ENCODE results near the gene ST6GALNAC5.

The ST6GALNAC5 gene

GRCh38 chr1:77089756-77090155, 222.5 kb downstream of the ST6GALNAC5 start:
- no peak overlapping the region for H2AFZ ChIP-seq (ENCODE audit: low read depth, low read length, severe bottlenecking)
- no peaks in the 10 kb centered on the region for H3K9me2 ChIP-seq (replicated peaks; ENCODE audit: insufficient read depth, low read length)
- H3K4me3 ChIP-seq (ENCODE audit: insufficient read depth, low read length, poor library complexity, severe bottlenecking): no peak overlapping the region
- H3K4me2 ChIP-seq (ENCODE audit: low read depth, low read length, poor library complexity, severe bottlenecking): no peak overlapping the region
- H3K79me2 ChIP-seq (ENCODE audit: insufficient read depth, low read length): no peaks in the 10 kb centered on the region
- TF ChIP-seq CTCF (IDR thresholded peaks at IDR 0.05; ENCODE audit: insufficient read depth, low read length, poor library complexity, severe bottlenecking) (no peak), EZH2phosphoT487 (conservative IDR thresholded peaks at IDR 0.05; ENCODE audit: low read length) (no peak)
- H3K9me3 ChIP-seq (ENCODE audit: insufficient read depth, low read length): no peaks in the 10 kb centered on the region
- no peak overlapping the region for H3K27ac ChIP-seq (ENCODE audit: low read depth, low read length)
- H3K36me3 ChIP-seq (ENCODE audit: low read length): no peaks in the 10 kb centered on the region
- no peak overlapping the region for H3K9ac ChIP-seq (ENCODE audit: low read length)
- H4K20me1 ChIP-seq (ENCODE audit: low read depth, low read length): no peaks in the 10 kb centered on the region
- no peaks in the 10 kb centered on the region for H3K27me3 ChIP-seq (ENCODE audit: low read length)
- no peaks in the 10 kb centered on the region for H3F3A ChIP-seq (ENCODE audit: insufficient read depth)

GRCh38 chr1:77095236-77095635, 228.0 kb downstream of the ST6GALNAC5 start:
- no peaks in the 10 kb centered on the region for H3K79me2 ChIP-seq (ENCODE audit: insufficient read depth, low read length)

GRCh38 chr1:77096496-77097255, 229.4 kb downstream of the ST6GALNAC5 start:
- Histone ChIP-seq H3K27me3 (ENCODE audit: low read length) (no peaks in the 10 kb centered on the region), H2AFZ (ENCODE audit: low read depth, low read length, severe bottlenecking) (no peak overlapping the region), H3K9me3 (ENCODE audit: insufficient read depth, low read length) (no peaks in the 10 kb centered on the region), H3F3A (ENCODE audit: insufficient read depth) (no peaks in the 10 kb centered on the region), H3K36me3 (ENCODE audit: low read length) (no peaks in the 10 kb centered on the region), H3K4me2 (ENCODE audit: low read depth, low read length, poor library complexity, severe bottlenecking) (no peak overlapping the region), H4K20me1 (ENCODE audit: low read depth, low read length) (no peaks in the 10 kb centered on the region), H3K9ac (ENCODE audit: low read length) (no peak overlapping the region), H3K4me3 (ENCODE audit: insufficient read depth, low read length, poor library complexity, severe bottlenecking) (no peak overlapping the region), H3K79me2 (ENCODE audit: insufficient read depth, low read length) (no peaks in the 10 kb centered on the region), H3K27ac (ENCODE audit: low read depth, low read length) (no peak overlapping the region), H3K9me2 (replicated peaks; ENCODE audit: insufficient read depth, low read length) (no peaks in the 10 kb centered on the region)
- TF ChIP-seq EZH2phosphoT487 (conservative IDR thresholded peaks at IDR 0.05; ENCODE audit: low read length) (no peak), CTCF (IDR thresholded peaks at IDR 0.05; ENCODE audit: insufficient read depth, low read length, poor library complexity, severe bottlenecking) (no peak)

More at GRCh38 chr1:77095236-77095635, 228.0 kb downstream of the ST6GALNAC5 start:
- H3K36me3 ChIP-seq (ENCODE audit: low read length): no peaks in the 10 kb centered on the region
- H4K20me1 ChIP-seq (ENCODE audit: low read depth, low read length): no peaks in the 10 kb centered on the region
- H3K4me2 ChIP-seq (ENCODE audit: low read depth, low read length, poor library complexity, severe bottlenecking): no peak overlapping the region
- no peak overlapping the region for H3K4me3 ChIP-seq (ENCODE audit: insufficient read depth, low read length, poor library complexity, severe bottlenecking)
- H3F3A ChIP-seq (ENCODE audit: insufficient read depth): no peaks in the 10 kb centered on the region
- H3K9me2 ChIP-seq (replicated peaks; ENCODE audit: insufficient read depth, low read length): no peaks in the 10 kb centered on the region
- no peak overlapping the region for H2AFZ ChIP-seq (ENCODE audit: low read depth, low read length, severe bottlenecking)
- no peak overlapping the region for H3K9ac ChIP-seq (ENCODE audit: low read length)
- no peaks in the 10 kb centered on the region for H3K9me3 ChIP-seq (ENCODE audit: insufficient read depth, low read length)
- H3K27ac ChIP-seq (ENCODE audit: low read depth, low read length): no peak overlapping the region
- TF ChIP-seq CTCF (IDR thresholded peaks at IDR 0.05; ENCODE audit: insufficient read depth, low read length, poor library complexity, severe bottlenecking) (no peak), EZH2phosphoT487 (conservative IDR thresholded peaks at IDR 0.05; ENCODE audit: low read length) (no peak)
- H3K27me3 ChIP-seq (ENCODE audit: low read length): no peaks in the 10 kb centered on the region

All from SU-DHL-6 (cell line).